K562 (cell line): Measurements from ENCODE around the gene FGF14. TPM values are rescaled to one million over a fixed set of nuclear protein-coding genes. Genes with fewer than 3 reads are reported as not detected.

ENCODE experiments used
- ATAC-seq: fragments of 200-7000 bp; cut with Tn5 transposase; 3 replicates; pipeline ENCODE4 v1.9.1; 2020; ENCODE audit warnings: moderate library complexity
- BruUV-seq: library from RNA; stranded (reverse); fragments of 400-500 nt; replicated peaks from 2 replicates; lab custom pipeline; 2021; lab: Mats Ljungman, UMichigan
- CTCF ChIA-PET: fragments of 300-600 bp; formaldehyde crosslinking; extraction: SDS; loops from one replicate; lab custom pipeline; 2021; ENCODE audit warnings: low intra/inter-chr PET ratio; lab: Yijun Ruan, JAX
- POLR2A ChIA-PET: fragments of 300-600, 350-650 bp; sonication (Branson Sonifier 250); formaldehyde crosslinking; extraction: SDS; loops from one replicate; lab custom pipeline; 2021; ENCODE audit warnings: antibody characterized with exemption, inconsistent platforms; lab: Yijun Ruan, JAX
- DNase-seq, 4 experiments: peaks; one replicate each; pipeline versions ENCODE4 v3.0.0 to v3.0.0-alpha.2; 2011 to 2018; ENCODE audit warnings: low spot score in 3 of 4, mixed read lengths in 3 of 4; ENCODE audit errors: extremely low read depth in 1 of 4
- FAIRE-seq: peaks from 2 replicates; lab custom pipeline; 2011; peaks lifted over from hg19 to GRCh38; lab: Jason Lieb, UNC
- H2AFZ ChIP-seq: 2 replicates; pipeline ENCODE4 v1.6.0; 2011; ENCODE audit warnings: low read depth, low read length, control low read depth, inconsistent platforms
- H3K27ac ChIP-seq: fragments of 200-600 bp; 3 replicates; pipeline ENCODE4 v1.8.0; 2011; ENCODE audit warnings: low read depth, mild to moderate bottlenecking, control low read depth, inconsistent platforms, low read length, moderate library complexity, mixed read lengths; ENCODE audit errors: extremely low read depth
- H3K27me3 ChIP-seq, 2 experiments: fragments of 300-600 bp in 1 of 2; 2 replicates in 1 of 2; 3 replicates in 1 of 2; pipeline versions ENCODE4 v1.6.0 to v1.8.0; 2011; ENCODE audit warnings: inconsistent platforms in 2 of 2, low read length in 2 of 2, mild to moderate bottlenecking in 1 of 2, mixed read lengths in 1 of 2, moderate library complexity in 1 of 2; ENCODE audit not compliant: control insufficient read depth in 2 of 2, insufficient read depth in 2 of 2
- H3K36me3 ChIP-seq: fragments of 300-600 bp; 3 replicates; pipeline ENCODE4 v1.8.0; 2011; ENCODE audit warnings: mild to moderate bottlenecking, low read length, inconsistent platforms; ENCODE audit not compliant: control insufficient read depth, insufficient read depth
- H3K4me1 ChIP-seq, 2 experiments: fragments of 200-600 bp in 1 of 2; replicated peaks in 1 of 2; 2 replicates in 1 of 2; 3 replicates in 1 of 2; pipeline versions ENCODE4 v1.5.1 to v1.8.0; 2011; ENCODE audit warnings: inconsistent platforms in 2 of 2, low read length in 2 of 2, mild to moderate bottlenecking in 1 of 2, mixed read lengths in 1 of 2, moderate library complexity in 1 of 2; ENCODE audit not compliant: control insufficient read depth in 2 of 2, insufficient read depth in 2 of 2
- H3K4me2 ChIP-seq: 2 replicates; pipeline ENCODE4 v1.6.1; 2011; ENCODE audit warnings: low read length, control low read depth, inconsistent platforms, mixed read lengths; ENCODE audit not compliant: insufficient read depth
- H3K4me3 ChIP-seq: fragments of 200-600 bp; sonication (generic), shearing (Covaris generic); 2 replicates; pipeline ENCODE4 v1.5.1; 2016; ENCODE audit warnings: control low read depth, inconsistent platforms
- H3K79me2 ChIP-seq: fragments of 200-600 bp; 3 replicates; pipeline ENCODE4 v1.8.0; 2011; ENCODE audit warnings: low read length, inconsistent platforms; ENCODE audit not compliant: control insufficient read depth, insufficient read depth
- H3K9ac ChIP-seq, 2 experiments: 2 replicates each; pipeline versions ENCODE4 v1.6.0 to v1.6.1; 2011; ENCODE audit warnings: low read depth in 2 of 2, low read length in 2 of 2, control low read depth in 1 of 2, inconsistent platforms in 1 of 2, mild to moderate bottlenecking in 1 of 2, mixed read lengths in 1 of 2; ENCODE audit not compliant: insufficient read depth in 1 of 2
- H3K9me1 ChIP-seq: one replicate; pipeline ENCODE4 v1.6.0; 2011; ENCODE audit warnings: inconsistent platforms, mild to moderate bottlenecking, low read length, moderate library complexity; ENCODE audit not compliant: control insufficient read depth, insufficient read depth
- H3K9me3 ChIP-seq: replicated peaks from 2 replicates; pipeline ENCODE4 v1.5.1; 2011; ENCODE audit warnings: low read depth, low read length, inconsistent platforms; ENCODE audit not compliant: control insufficient read depth, insufficient read depth
- H4K20me1 ChIP-seq: replicated peaks from 2 replicates; pipeline ENCODE4 v1.6.1; 2011; ENCODE audit warnings: low read length, inconsistent platforms, mixed read lengths; ENCODE audit not compliant: control insufficient read depth, insufficient read depth
- ARID2 ChIP-seq: fragments of 450-650 bp; IDR thresholded peaks from 2 replicates; pipeline ENCODE4 v1.6.1; 2017; ENCODE audit warnings: antibody characterized with exemption, mild to moderate bottlenecking
- CAMTA2 ChIP-seq: fragments of 250-450 bp; sonication (Bioruptor Pico); conservative IDR thresholded peaks from 2 replicates; pipeline ENCODE4 v1.5.1; 2022
- CBX3 ChIP-seq, 2 experiments: IDR thresholded peaks; 1 replicate in 1 of 2; 2 replicates in 1 of 2; pipeline ENCODE4 v1.6.1; 2012; ENCODE audit warnings: inconsistent platforms in 2 of 2, low read length in 2 of 2, borderline replicate concordance in 1 of 2, control low read depth in 1 of 2
- HNRNPUL1 ChIP-seq: fragments of 200-400 bp; formaldehyde crosslinking; IDR thresholded peaks from 2 replicates; pipeline ENCODE4 v1.6.1; 2017; ENCODE audit warnings: low read length
- KLF13 ChIP-seq: fragments of 450-650 bp; IDR thresholded peaks from 2 replicates; pipeline ENCODE4 v1.6.1; 2016; ENCODE audit warnings: missing genetic modification characterization, low read depth, mild to moderate bottlenecking, missing compliant biosample characterization, moderate library complexity, borderline replicate concordance
- NR3C1 ChIP-seq: sonication (generic); formaldehyde crosslinking; IDR thresholded peaks from 2 replicates; pipeline ENCODE4 v1.8.1; 2022; ENCODE audit warnings: missing genetic modification reagents
- PHB ChIP-seq: fragments of 250-450 bp; sonication (Bioruptor Pico); IDR thresholded peaks from 2 replicates; pipeline ENCODE4 v1.5.0; 2021
- PHF21A ChIP-seq: fragments of 450-650 bp; IDR thresholded peaks from 2 replicates; pipeline ENCODE4 v1.6.1; 2017; ENCODE audit warnings: low read depth, borderline replicate concordance
- POLR2A ChIP-seq: fragments of 450-650 bp; conservative IDR thresholded peaks from 2 replicates; pipeline ENCODE4 v1.6.1; 2016
- RBM17 ChIP-seq: fragments of 200-400 bp; formaldehyde crosslinking; IDR thresholded peaks from 2 replicates; pipeline ENCODE4 v1.6.1; 2017; ENCODE audit warnings: low read depth, mild to moderate bottlenecking, low read length, borderline replicate concordance
- SUPT5H ChIP-seq: fragments of 450-650 bp; IDR thresholded peaks from 2 replicates; pipeline ENCODE4 v1.6.1; 2016
- TEAD1 ChIP-seq, 2 experiments: fragments of 450-650 bp in 1 of 2; sonication (generic) in 1 of 2; formaldehyde crosslinking; IDR thresholded peaks; 2 replicates each; pipeline versions ENCODE4 v1.4.0 to v1.8.0; 2020 to 2022; ENCODE audit warnings: mild to moderate bottlenecking in 2 of 2, missing genetic modification reagents in 1 of 2
- WGBS: fragments of 100-300 bp; shearing (Covaris generic); methylation state at CpG from one replicate; pipeline ENCODE4 v1.1.6; 2016; ENCODE audit warnings: low coverage, mixed read lengths; ENCODE audit not compliant: insufficient coverage; ENCODE audit errors: missing lambda C conversion rate; 5-methylcytosine and 5-hydroxymethylcytosine counted together
- in situ Hi-C: fragments of 300-500 bp; cut with MboI; formaldehyde crosslinking; loops from 4 replicates; pipeline ENCODE4 v1.15.0; 2018; ENCODE audit warnings: inconsistent platforms, mixed read lengths
- intact Hi-C: fragments of 100-400 bp; cut with micrococcal nuclease; formaldehyde crosslinking; loops from 2 replicates; pipeline ENCODE4 v1.14.2; 2022
- polyA plus RNA-seq, 8 experiments: library from polyadenylated mRNA; depleted of rRNA in 4 of 8; stranded (reverse) in 5 of 8; unstranded in 3 of 8; fragments of >200 nt; fragmentation: Nextera tagmentation in 2 of 8; fragmentation: Illumina TruSeq in 1 of 8; extraction: Ambion mirVana in 2 of 8; extraction: Trizol in 1 of 8; gene quantifications; 2 replicates each; pipeline versions ENCODE4 v1.2.1 to v1.2.3, GENCODE V29; 2011 to 2014; ENCODE audit warnings: inconsistent platforms in 1 of 8, missing spikeins in 1 of 8
- total RNA-seq, 7 experiments: library from RNA; depleted of rRNA in 6 of 7; stranded (reverse); fragments of >200 nt in 6 of 7; fragmentation: Illumina TruSeq in 2 of 7; extraction: Trizol in 2 of 7; gene quantifications; 2 replicates each; pipeline versions ENCODE4 v1.2.1 to v1.2.3, GENCODE V29; 2011 to 2021; ENCODE audit warnings: low replicate concordance in 1 of 7
- TF ChIP-seq, protein P1 (sequence below): IDR thresholded peaks from 2 replicates; pipeline ENCODE4 v1.6.1; 2012; ENCODE audit warnings: low read depth, low read length, improper control_type of control experiment, borderline replicate concordance
- TF ChIP-seq, protein P2 (sequence below), 2 experiments: fragments of 450-650 bp in 1 of 2; sonication (generic) in 1 of 2; formaldehyde crosslinking; conservative IDR thresholded peaks; 2 replicates each; pipeline versions ENCODE4 v1.4.0 to v1.8.1; 2020 to 2022; ENCODE audit warnings: mild to moderate bottlenecking in 1 of 2, missing genetic modification reagents in 1 of 2
- TF ChIP-seq, protein P3 (sequence below): IDR thresholded peaks from 2 replicates; pipeline ENCODE4 v1.6.1; 2016; ENCODE audit warnings: missing genetic modification characterization, missing compliant biosample characterization

Gene FGF14
- total and polyA plus RNA-seq, 9 of the 15 experiments (the other 6 are each of a cell fraction or from before 2014, with no cell fraction given), result not detected

DNA sequence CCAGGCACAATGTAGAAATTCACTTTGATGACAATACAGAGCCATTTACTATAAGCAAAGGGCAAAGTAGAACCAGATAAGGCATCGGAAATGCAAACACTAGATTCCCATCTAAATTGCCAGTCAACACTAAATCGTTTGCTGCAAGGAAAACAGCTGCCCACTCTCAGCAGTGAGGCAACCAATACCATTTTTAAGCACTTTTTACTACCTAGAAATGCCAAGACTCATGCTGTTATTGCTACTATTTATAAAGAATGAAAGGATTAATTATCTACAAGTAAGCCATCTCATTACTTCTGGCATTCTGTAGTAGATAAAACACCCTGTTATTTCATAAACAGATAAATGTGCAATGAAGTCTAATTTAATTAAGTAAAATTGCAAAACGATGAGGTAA lies 422.0 kb downstream of the FGF14 start:
- 0% methylated on average over 3 of the region's 3 CpGs for WGBS
- Histone ChIP-seq H2AFZ (no peak overlapping the region), H3K9me1 (no peaks in the 10 kb centered on the region), H3K27ac (no peak overlapping the region), H3K4me3 (no peak overlapping the region), H3K27me3 (no peaks in the 10 kb centered on the region), H3K36me3 (no peaks in the 10 kb centered on the region), H3K9ac (no peak overlapping the region), H4K20me1 (no peaks in the 10 kb centered on the region), H3K9me3 (no peaks in the 10 kb centered on the region), H3K4me1 (no peaks in the 10 kb centered on the region), H3K4me2 (no peak overlapping the region), H3K79me2 (no peaks in the 10 kb centered on the region)
- TF ChIP-seq CAMTA2 (CRISPR knock-in tag) (no peak), PHF21A (no peak), ARID2 (no peak), KLF13 (tag) (no peak), TEAD1 (CRISPR knock-in tag; IDR thresholded peaks at IDR 0.05) (no peak), PHB (CRISPR knock-in tag) (no peak), HNRNPUL1 (no peak), RBM17 (no peak), CBX3 (IDR thresholded peaks at IDR 0.05; ENCODE audit: borderline replicate concordance in 1 of 2, low read length in 2 of 2) (no peak), NR3C1 (CRISPR knock-in tag) (no peak), SUPT5H (no peak), POLR2A (no peak)
- TF ChIP-seq, protein P1, sequence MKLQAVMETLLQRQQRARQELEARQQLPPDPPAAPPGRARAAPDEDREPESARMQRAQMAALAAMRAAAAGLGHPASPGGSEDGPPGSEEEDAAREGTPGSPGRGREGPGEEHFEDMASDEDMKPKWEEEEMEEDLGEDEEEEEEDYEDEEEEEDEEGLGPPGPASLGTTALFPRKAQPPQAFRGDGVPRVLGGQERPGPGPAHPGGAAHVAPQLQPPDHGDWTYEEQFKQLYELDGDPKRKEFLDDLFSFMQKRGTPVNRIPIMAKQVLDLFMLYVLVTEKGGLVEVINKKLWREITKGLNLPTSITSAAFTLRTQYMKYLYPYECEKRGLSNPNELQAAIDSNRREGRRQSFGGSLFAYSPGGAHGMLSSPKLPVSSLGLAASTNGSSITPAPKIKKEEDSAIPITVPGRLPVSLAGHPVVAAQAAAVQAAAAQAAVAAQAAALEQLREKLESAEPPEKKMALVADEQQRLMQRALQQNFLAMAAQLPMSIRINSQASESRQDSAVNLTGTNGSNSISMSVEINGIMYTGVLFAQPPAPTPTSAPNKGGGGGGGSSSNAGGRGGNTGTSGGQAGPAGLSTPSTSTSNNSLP, result no peak
- TF ChIP-seq, protein P2, sequence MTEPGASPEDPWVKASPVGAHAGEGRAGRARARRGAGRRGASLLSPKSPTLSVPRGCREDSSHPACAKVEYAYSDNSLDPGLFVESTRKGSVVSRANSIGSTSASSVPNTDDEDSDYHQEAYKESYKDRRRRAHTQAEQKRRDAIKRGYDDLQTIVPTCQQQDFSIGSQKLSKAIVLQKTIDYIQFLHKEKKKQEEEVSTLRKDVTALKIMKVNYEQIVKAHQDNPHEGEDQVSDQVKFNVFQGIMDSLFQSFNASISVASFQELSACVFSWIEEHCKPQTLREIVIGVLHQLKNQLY (CRISPR knock-in tag; conservative IDR thresholded peaks at IDR 0.05), result no peak
- TF ChIP-seq, protein P3, sequence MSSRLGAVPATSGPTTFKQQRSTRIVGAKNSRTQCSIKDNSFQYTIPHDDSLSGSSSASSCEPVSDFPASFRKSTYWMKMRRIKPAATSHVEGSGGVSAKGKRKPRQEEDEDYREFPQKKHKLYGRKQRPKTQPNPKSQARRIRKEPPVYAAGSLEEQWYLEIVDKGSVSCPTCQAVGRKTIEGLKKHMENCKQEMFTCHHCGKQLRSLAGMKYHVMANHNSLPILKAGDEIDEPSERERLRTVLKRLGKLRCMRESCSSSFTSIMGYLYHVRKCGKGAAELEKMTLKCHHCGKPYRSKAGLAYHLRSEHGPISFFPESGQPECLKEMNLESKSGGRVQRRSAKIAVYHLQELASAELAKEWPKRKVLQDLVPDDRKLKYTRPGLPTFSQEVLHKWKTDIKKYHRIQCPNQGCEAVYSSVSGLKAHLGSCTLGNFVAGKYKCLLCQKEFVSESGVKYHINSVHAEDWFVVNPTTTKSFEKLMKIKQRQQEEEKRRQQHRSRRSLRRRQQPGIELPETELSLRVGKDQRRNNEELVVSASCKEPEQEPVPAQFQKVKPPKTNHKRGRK (tag), result no peak
- no TSS peak for BruUV-seq
- ChIA-PET CTCF (no interaction called here), POLR2A (no interaction called here)
- in situ Hi-C loops (no loop called here), intact Hi-C loops (no loop called here)
- DNase-seq, result no peak
- FAIRE-seq, result no peak
- no peak for ATAC-seq
